UCSD-AML1 (cell line): Measurements from ENCODE around the gene DNAJB6.
"Not testable (repeated sequence)": the region's sequence is repeated elsewhere in the genome, so short reads cannot be mapped to it uniquely, and the experiment has no call there.

Source experiments
- DNase-seq: peaks from one replicate; lab custom pipeline; 2025; ENCODE audit not compliant: unreplicated experiment; lab: John Stamatoyannopoulos, UW

The DNAJB6 gene

GRCh38 chr7:157438121-157439025 lies 101.6 kb downstream of the DNAJB6 start:
- DNase-seq, result no peak

- DNase-seq, result no peak
These were observed 102.3 kb downstream of the DNAJB6 start for GRCh38 chr7:157439149-157439548.

GRCh38 chr7:157439761-157440160 lies 103.0 kb downstream of the DNAJB6 start:
- DNase-seq, result no peak

- no peak for DNase-seq
These were observed 103.7 kb downstream of the DNAJB6 start for GRCh38 chr7:157440346-157441022.

- no peak for DNase-seq
These were observed 104.2 kb downstream of the DNAJB6 start for GRCh38 chr7:157441023-157441399.

GRCh38 chr7:157442456-157442855 lies 105.7 kb downstream of the DNAJB6 start:
- no peak for DNase-seq

- DNase-seq, result no peak
These were observed 106.4 kb downstream of the DNAJB6 start for GRCh38 chr7:157442993-157443831.

- DNase-seq, result no peak
These were observed 107.4 kb downstream of the DNAJB6 start for GRCh38 chr7:157444011-157444842.

- DNase-seq, result no peak
These were observed 108.0 kb downstream of the DNAJB6 start for GRCh38 chr7:157444843-157445135.

- no peak for DNase-seq
These were observed 108.6 kb downstream of the DNAJB6 start for GRCh38 chr7:157445246-157445955.

- DNase-seq, result no peak
These were observed 109.1 kb downstream of the DNAJB6 start for GRCh38 chr7:157445956-157446295.

- DNase-seq, result no peak
These were observed 109.5 kb downstream of the DNAJB6 start for GRCh38 chr7:157446322-157446721.

GRCh38 chr7:157454003-157454402 lies 117.2 kb downstream of the DNAJB6 start:
- DNase-seq, result not testable (repeated sequence)

- no peak for DNase-seq
These were observed 120.8 kb downstream of the DNAJB6 start for GRCh38 chr7:157457355-157458253.

- no peak for DNase-seq
These were observed 121.4 kb downstream of the DNAJB6 start for GRCh38 chr7:157458254-157458633.

GRCh38 chr7:157459966-157460365 lies 123.2 kb downstream of the DNAJB6 start:
- DNase-seq, result no peak

GRCh38 chr7:157460721-157461120 lies 123.9 kb downstream of the DNAJB6 start:
- DNase-seq, result no peak

- no peak for DNase-seq
These were observed 125.0 kb downstream of the DNAJB6 start for GRCh38 chr7:157461573-157462418.
